ENCODE measurements around the gene EIF4B. TPM values are rescaled to one million over a fixed set of nuclear protein-coding genes. Genes with fewer than 3 reads are reported as not detected.

The EIF4B gene
- total RNA-seq, 6 experiments from 2014 or later, result 143 to 270 (median 180) TPM

- ATAC-seq (no peak), DNase-seq (no peak)
- Histone ChIP-seq H3K4me3 (no peak overlapping the region), H3K27me3 (no peaks in the 10 kb centered on the region), H3K4me1 (peaks cover 0 to 13% (median 1%) of the 10 kb centered on the region in 4 donors), H3K36me3 (no peaks in the 10 kb centered on the region), H3K9me3 (no peaks in the 10 kb centered on the region), H3K27ac (no peak overlapping the region)
- WGBS (ENCODE audit: insufficient coverage, low coverage, low lambda C conversion rate, missing lambda C conversion rate), result 73% methylated on average over 2 of the region's 2 CpGs
- TF ChIP-seq POLR2A (IDR thresholded peaks at IDR 0.05), result no peak
- no peak for TF ChIP-seq CTCF (IDR thresholded peaks at IDR 0.05)
- intact Hi-C loops (cut with DNase I), result no loop called here
These were observed 76.5 kb downstream of the EIF4B start for GRCh38 chr12:53082637-53083175.

GRCh38 chr12:53086361-53086760 lies 80.1 kb downstream of the EIF4B start:
- no peak for DNase-seq
- intact Hi-C loops (cut with DNase I), result no loop called here
- Histone ChIP-seq H3K36me3 (no peaks in the 10 kb centered on the region), H3K9me3 (no peaks in the 10 kb centered on the region), H3K27ac (no peak overlapping the region), H3K4me3 (no peak overlapping the region), H3K27me3 (no peaks in the 10 kb centered on the region), H3K4me1 (no peaks in the 10 kb centered on the region)
- ATAC-seq, result no peak
- TF ChIP-seq CTCF (IDR thresholded peaks at IDR 0.05) (no peak), POLR2A (IDR thresholded peaks at IDR 0.05) (no peak)
- 72% methylated on average over 3 of the region's 3 CpGs for WGBS (ENCODE audit: insufficient coverage, low coverage, low lambda C conversion rate, missing lambda C conversion rate)

GRCh38 chr12:53090105-53090504 lies 83.8 kb downstream of the EIF4B start:
- H3K4me3 ChIP-seq, result no peak overlapping the region
- H3K27me3 ChIP-seq, result no peaks in the 10 kb centered on the region
- WGBS (ENCODE audit: insufficient coverage, low coverage, low lambda C conversion rate, missing lambda C conversion rate), result 95% methylated on average over 6 of the region's 6 CpGs
- no peak for DNase-seq
- intact Hi-C loops (cut with DNase I), result no loop called here
- H3K36me3 ChIP-seq, result no peaks in the 10 kb centered on the region
- H3K4me1 ChIP-seq, result no peaks in the 10 kb centered on the region
- TF ChIP-seq CTCF (IDR thresholded peaks at IDR 0.05), result no peak
- TF ChIP-seq POLR2A (IDR thresholded peaks at IDR 0.05), result no peak
- H3K27ac ChIP-seq, result no peak overlapping the region
- H3K9me3 ChIP-seq, result no peaks in the 10 kb centered on the region
- ATAC-seq, result no peak

- H3K9me3 ChIP-seq, result no peaks in the 10 kb centered on the region
- no peaks in the 10 kb centered on the region for H3K4me1 ChIP-seq
- H3K27ac ChIP-seq, result no peak overlapping the region
- DNase-seq, result no peak
- WGBS (ENCODE audit: insufficient coverage, low coverage, low lambda C conversion rate, missing lambda C conversion rate), result 33% methylated on average over 1 of the region's 2 CpGs
- no peaks in the 10 kb centered on the region for H3K36me3 ChIP-seq
- H3K4me3 ChIP-seq, result no peak overlapping the region
- no peaks in the 10 kb centered on the region for H3K27me3 ChIP-seq
- no peak for ATAC-seq
- intact Hi-C loops (cut with DNase I), result no loop called here
- TF ChIP-seq CTCF (IDR thresholded peaks at IDR 0.05), result no peak
- no peak for TF ChIP-seq POLR2A (IDR thresholded peaks at IDR 0.05)
These were observed 84.3 kb downstream of the EIF4B start for GRCh38 chr12:53090554-53090953.

GRCh38 chr12:53091756-53092155 lies 85.5 kb downstream of the EIF4B start:
- WGBS (ENCODE audit: insufficient coverage, low coverage, low lambda C conversion rate, missing lambda C conversion rate), result 84% methylated on average over 5 of the region's 6 CpGs
- intact Hi-C loops (cut with DNase I), result no loop called here

More at GRCh38 chr12:53091756-53092155, 85.5 kb downstream of the EIF4B start:
- Histone ChIP-seq H3K27ac (no peak overlapping the region), H3K27me3 (no peaks in the 10 kb centered on the region), H3K36me3 (no peaks in the 10 kb centered on the region), H3K4me1 (no peaks in the 10 kb centered on the region), H3K4me3 (no peak overlapping the region), H3K9me3 (no peaks in the 10 kb centered on the region)
- TF ChIP-seq POLR2A (IDR thresholded peaks at IDR 0.05) (no peak), CTCF (IDR thresholded peaks at IDR 0.05) (no peak)
- DNase-seq (no peak), ATAC-seq (no peak)
